ENCODE measurements around the gene ASCL2.
A peak's percentile ranks its signal among the peaks of the same experiment; 100 is the strongest.

The ASCL2 gene

DNA sequence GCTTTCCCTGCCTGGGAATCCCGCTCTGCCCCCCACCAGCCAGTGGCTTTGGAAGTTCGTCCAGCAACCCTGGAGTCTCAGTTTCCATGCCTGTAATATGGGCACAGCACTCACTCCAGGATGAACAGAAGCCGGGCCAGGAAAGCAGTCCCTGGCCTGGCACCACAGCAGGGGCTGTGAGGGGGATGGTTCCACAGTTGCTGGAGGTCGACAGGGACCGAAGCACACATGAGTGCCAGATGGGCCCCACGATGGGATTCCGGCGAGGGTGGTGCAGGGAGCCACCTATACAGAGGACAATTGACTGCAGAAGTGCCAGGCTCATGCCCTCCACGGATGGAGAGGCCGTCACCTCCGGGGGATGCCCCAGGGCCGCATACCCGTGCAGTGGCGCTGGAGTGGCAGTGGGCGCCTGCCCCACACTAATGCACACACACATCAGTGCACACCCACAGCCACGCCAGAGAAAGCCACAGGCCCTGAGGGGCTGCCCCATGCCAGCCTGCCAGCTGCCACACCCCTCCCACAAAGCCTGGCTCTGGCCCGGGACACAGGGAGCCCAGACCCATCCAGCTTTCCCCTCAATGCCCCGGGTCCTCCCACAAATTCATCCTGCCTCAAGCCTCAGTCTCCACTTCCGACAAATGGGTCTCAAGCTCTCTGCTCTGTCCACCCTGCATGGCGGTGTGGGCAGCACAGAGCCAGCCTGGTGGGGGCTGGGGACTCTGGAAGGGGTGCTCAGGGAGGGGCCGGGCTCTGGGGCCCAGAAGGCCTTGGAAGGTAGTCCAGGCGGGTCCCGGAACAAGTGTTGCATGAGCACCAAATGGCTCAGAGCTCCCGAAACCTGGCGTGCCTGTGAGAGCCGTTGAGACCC, 9.7 kb downstream of the ASCL2 start:
- no peak for DNase-seq
- TF ChIP-seq, protein P1, sequence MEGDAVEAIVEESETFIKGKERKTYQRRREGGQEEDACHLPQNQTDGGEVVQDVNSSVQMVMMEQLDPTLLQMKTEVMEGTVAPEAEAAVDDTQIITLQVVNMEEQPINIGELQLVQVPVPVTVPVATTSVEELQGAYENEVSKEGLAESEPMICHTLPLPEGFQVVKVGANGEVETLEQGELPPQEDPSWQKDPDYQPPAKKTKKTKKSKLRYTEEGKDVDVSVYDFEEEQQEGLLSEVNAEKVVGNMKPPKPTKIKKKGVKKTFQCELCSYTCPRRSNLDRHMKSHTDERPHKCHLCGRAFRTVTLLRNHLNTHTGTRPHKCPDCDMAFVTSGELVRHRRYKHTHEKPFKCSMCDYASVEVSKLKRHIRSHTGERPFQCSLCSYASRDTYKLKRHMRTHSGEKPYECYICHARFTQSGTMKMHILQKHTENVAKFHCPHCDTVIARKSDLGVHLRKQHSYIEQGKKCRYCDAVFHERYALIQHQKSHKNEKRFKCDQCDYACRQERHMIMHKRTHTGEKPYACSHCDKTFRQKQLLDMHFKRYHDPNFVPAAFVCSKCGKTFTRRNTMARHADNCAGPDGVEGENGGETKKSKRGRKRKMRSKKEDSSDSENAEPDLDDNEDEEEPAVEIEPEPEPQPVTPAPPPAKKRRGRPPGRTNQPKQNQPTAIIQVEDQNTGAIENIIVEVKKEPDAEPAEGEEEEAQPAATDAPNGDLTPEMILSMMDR (IDR thresholded peaks at IDR 0.05) = no peak
- Mint-ChIP-seq H3K4me1 (peaks cover 17% of the 10 kb centered on the region), H3K27ac (no peak overlapping the region), H3K36me3 (ENCODE audit: low read depth) (no peaks in the 10 kb centered on the region), H3K9me3 (no peaks in the 10 kb centered on the region), H3K27me3 (ENCODE audit: low read depth, poor library complexity) (peaks cover 9% of the 10 kb centered on the region), H3K4me3 (no peak overlapping the region)

DNA sequence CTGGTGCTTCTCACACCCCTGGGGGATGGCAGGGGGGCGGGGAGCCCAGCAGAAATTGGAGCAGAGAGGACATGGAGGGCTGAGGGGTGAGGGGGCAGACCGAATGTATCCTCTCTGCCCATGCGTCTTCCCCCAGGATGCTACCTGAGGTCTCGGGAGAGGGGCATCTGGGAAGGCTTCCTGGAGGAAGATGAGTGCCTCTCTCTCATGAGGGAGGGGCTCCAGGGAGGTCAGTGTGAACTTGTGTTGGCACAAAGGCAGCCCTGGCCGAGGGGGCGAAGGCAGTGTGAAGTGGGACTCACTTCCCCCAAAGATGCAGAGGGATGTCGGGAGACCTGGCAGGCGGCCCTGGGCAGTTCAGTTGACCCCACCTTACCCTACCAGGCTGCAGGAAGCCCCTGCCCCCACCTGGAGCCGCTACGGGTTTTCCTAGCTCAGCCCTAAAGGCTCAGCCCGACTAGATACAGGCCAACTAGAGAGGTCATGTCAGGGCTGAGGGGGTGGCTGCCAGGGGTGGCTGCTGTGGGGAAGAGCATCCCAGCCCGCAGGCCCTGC, 10.4 kb downstream of the ASCL2 start:
- Mint-ChIP-seq H3K4me3 (no peak overlapping the region), H3K27me3 (ENCODE audit: low read depth, poor library complexity) (peaks cover 9% of the 10 kb centered on the region), H3K4me1 (peaks cover 17% of the 10 kb centered on the region), H3K9me3 (peaks cover 4% of the 10 kb centered on the region), H3K27ac (no peak overlapping the region), H3K36me3 (ENCODE audit: low read depth) (no peaks in the 10 kb centered on the region)
- TF ChIP-seq, protein P1 (IDR thresholded peaks at IDR 0.05) = no peak
- DNase-seq = no peak

GRCh38 chr11:2259466-2259830, 10.9 kb downstream of the ASCL2 start:
- Mint-ChIP-seq H3K9me3 (peaks cover 8% of the 10 kb centered on the region), H3K4me1 (peaks cover 17% of the 10 kb centered on the region), H3K36me3 (ENCODE audit: low read depth) (no peaks in the 10 kb centered on the region), H3K27me3 (ENCODE audit: low read depth, poor library complexity) (peaks cover 14% of the 10 kb centered on the region), H3K4me3 (no peak overlapping the region), H3K27ac (no peak overlapping the region)
- DNase-seq = no peak
- TF ChIP-seq, protein P1 (IDR thresholded peaks at IDR 0.05) = no peak

- Mint-ChIP-seq H3K27ac (peak overlapping the region; percentile 90), H3K36me3 (ENCODE audit: low read depth) (no peaks in the 10 kb centered on the region), H3K9me3 (peaks cover 12% of the 10 kb centered on the region), H3K4me3 (no peak overlapping the region), H3K27me3 (ENCODE audit: low read depth, poor library complexity) (peaks cover 9% of the 10 kb centered on the region), H3K4me1 (peaks cover 17% of the 10 kb centered on the region)
- TF ChIP-seq, protein P1 (IDR thresholded peaks at IDR 0.05) = no peak
- no peak for DNase-seq
Observed at GRCh38 chr11:2258501-2259465, 11.6 kb downstream of the ASCL2 start.

- no peak for DNase-seq
- H3K27ac Mint-ChIP-seq = no peak overlapping the region
- peaks cover 18% of the 10 kb centered on the region for H3K9me3 Mint-ChIP-seq
- H3K36me3 Mint-ChIP-seq (ENCODE audit: low read depth) = no peaks in the 10 kb centered on the region
- H3K4me3 Mint-ChIP-seq = no peak overlapping the region
- H3K4me1 Mint-ChIP-seq = peaks cover 11% of the 10 kb centered on the region
- peaks cover 9% of the 10 kb centered on the region for H3K27me3 Mint-ChIP-seq (ENCODE audit: low read depth, poor library complexity)
- TF ChIP-seq, protein P1 (IDR thresholded peaks at IDR 0.05) = no peak
Observed at GRCh38 chr11:2256951-2257700, 13.3 kb downstream of the ASCL2 start.

Measured in nephron progenitor cell (in vitro differentiated cells).